ENCODE results near the gene KCNH4.

The KCNH4 gene

GRCh38 chr17:42197564-42198156 lies 16.7 kb upstream of the KCNH4 start:
- Histone ChIP-seq H3K27me3 (ENCODE audit: control insufficient read depth in 2 of 2, insufficient read depth in 2 of 2, low read length in 2 of 2) (no peaks in the 10 kb centered on the region), H3K4me3 (ENCODE audit: low read length in 2 of 2) (no peak overlapping the region), H3K27ac (ENCODE audit: low read depth in 2 of 2, low read length in 2 of 2) (no peak overlapping the region), H3K9me3 (ENCODE audit: control insufficient read depth in 2 of 2, low read length in 2 of 2) (no peaks in the 10 kb centered on the region), H3K4me1 (ENCODE audit: control insufficient read depth in 2 of 2, insufficient read depth in 2 of 2, low read length in 2 of 2) (peaks cover 19 to 23% of the 10 kb centered on the region in 2 donors), H3K9ac (ENCODE audit: low read depth in 1 of 2, low read length in 2 of 2) (no peak overlapping the region), H3K36me3 (ENCODE audit: control insufficient read depth in 2 of 2, insufficient read depth in 2 of 2, low read length in 2 of 2) (peaks cover 8 to 9% of the 10 kb centered on the region in 2 donors)

DNA sequence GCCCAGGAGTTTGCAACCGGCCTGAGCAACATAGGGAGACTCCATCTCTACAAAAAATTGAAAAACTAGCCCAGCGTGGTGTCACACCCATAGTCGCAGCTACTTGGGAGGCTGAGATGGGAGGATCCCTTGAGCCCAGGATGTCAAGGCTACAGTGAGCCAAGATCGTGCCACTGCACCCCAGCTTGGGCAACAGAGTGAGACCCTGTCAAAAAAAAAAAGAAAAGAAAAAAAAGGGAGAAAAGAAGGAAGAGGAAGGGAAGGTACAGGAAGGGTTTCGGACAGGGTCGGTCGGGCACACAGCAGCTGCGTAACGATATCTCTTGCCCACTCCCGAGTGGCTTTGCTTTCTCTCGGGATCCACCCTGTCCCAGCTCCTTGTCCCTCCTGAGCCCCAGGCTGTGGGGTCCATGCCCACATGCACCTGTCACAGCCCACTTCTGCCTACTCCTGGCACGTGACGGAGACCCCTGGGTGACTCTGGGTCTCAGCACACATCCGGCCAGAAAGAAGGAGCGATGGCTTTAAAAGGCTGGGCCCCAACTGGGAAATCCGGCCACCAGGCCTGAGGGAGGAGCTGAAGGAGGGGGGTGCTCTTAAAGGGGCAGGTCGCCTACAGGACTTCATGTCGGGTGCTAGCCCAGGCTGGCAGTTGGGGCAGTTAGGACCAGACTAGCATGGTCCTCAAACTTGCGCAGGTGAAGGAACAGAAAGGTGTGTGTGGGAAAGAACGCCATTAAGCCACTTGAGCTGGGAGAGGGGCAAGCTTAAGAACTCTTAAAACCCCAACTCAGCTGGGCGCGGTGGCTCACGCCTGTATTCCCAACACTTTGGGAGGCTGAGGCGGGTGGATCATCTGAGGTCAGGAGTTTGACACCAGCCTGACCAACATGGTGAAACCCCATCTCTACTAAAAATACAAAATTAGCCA lies 13.3 kb upstream of the KCNH4 start, which contains the start of gene GHDC:
GHDC (minus strand) TSS at position 526 of the 931 bp plus-strand sequence. CDS start 913 bp downstream, outside the sequence.
- H3K27me3 ChIP-seq (ENCODE audit: control insufficient read depth in 2 of 2, insufficient read depth in 2 of 2, low read length in 2 of 2): no peaks in the 10 kb centered on the region
- H3K27ac ChIP-seq (ENCODE audit: low read depth in 2 of 2, low read length in 2 of 2): peak within 1 kb of the TSS; percentile 46 to 85
- H3K4me3 ChIP-seq (ENCODE audit: low read length in 2 of 2): peak within 1 kb of the TSS; percentile 97 to 100
- H3K36me3 ChIP-seq (ENCODE audit: control insufficient read depth in 2 of 2, insufficient read depth in 2 of 2, low read length in 2 of 2): peaks cover 0 to 5% of the 10 kb centered on the region in 2 donors
- H3K9me3 ChIP-seq (ENCODE audit: control insufficient read depth in 2 of 2, low read length in 2 of 2): no peaks in the 10 kb centered on the region
- H3K4me1 ChIP-seq (ENCODE audit: control insufficient read depth in 2 of 2, insufficient read depth in 2 of 2, low read length in 2 of 2): peaks cover 10 to 15% of the 10 kb centered on the region in 2 donors
- peak within 1 kb of the TSS; percentile 78 to 93 for H3K9ac ChIP-seq (ENCODE audit: low read depth in 1 of 2, low read length in 2 of 2)

DNA sequence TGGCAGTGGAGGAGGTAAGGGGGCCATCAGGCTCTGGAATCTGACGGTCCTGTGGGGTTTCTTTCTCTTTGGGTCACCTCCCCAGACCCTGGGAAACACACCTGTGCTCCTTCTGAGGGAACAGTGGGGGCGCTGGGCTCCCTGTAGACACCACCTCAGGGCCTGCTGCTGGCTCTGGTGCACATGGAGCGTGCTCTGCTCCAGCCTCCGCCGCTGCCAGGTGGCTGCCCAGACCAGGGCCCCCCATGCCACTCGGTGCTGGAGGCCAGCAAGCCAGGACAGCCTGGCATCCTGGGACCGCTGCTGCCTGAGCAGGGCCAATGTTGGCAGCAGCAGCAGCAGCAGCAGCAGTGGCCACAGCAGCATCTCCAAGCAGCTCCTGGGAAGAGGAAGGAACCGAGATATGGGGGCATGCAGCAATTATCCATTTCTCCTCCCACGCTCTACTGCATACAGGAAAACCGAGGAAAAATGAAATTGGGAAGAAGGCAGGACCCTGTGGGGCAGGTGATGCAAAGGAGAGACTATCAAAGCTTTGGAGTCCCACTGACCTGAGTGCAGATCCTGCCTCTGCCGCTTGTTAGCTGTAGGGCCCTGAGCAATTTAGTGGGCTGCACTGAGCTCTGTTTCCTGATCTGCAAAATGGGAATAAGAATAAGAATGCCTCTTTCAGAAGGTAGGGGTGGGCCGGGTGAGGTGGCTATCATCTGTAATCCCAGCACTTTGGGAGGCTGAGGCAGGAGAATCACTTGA lies 12.4 kb upstream of the KCNH4 start:
- H3K9ac ChIP-seq (ENCODE audit: low read depth in 1 of 2, low read length in 2 of 2): peak overlapping the region; percentile 78 to 93
- H3K9me3 ChIP-seq (ENCODE audit: control insufficient read depth in 2 of 2, low read length in 2 of 2): no peaks in the 10 kb centered on the region
- peak overlapping the region; percentile 97 to 100 for H3K4me3 ChIP-seq (ENCODE audit: low read length in 2 of 2)
- peaks cover 10 to 15% of the 10 kb centered on the region in 2 donors for H3K4me1 ChIP-seq (ENCODE audit: control insufficient read depth in 2 of 2, insufficient read depth in 2 of 2, low read length in 2 of 2)
- H3K27me3 ChIP-seq (ENCODE audit: control insufficient read depth in 2 of 2, insufficient read depth in 2 of 2, low read length in 2 of 2): no peaks in the 10 kb centered on the region
- H3K27ac ChIP-seq (ENCODE audit: low read depth in 2 of 2, low read length in 2 of 2): no peak overlapping the region
- H3K36me3 ChIP-seq (ENCODE audit: control insufficient read depth in 2 of 2, insufficient read depth in 2 of 2, low read length in 2 of 2): peaks cover 0 to 2% of the 10 kb centered on the region in 2 donors

DNA sequence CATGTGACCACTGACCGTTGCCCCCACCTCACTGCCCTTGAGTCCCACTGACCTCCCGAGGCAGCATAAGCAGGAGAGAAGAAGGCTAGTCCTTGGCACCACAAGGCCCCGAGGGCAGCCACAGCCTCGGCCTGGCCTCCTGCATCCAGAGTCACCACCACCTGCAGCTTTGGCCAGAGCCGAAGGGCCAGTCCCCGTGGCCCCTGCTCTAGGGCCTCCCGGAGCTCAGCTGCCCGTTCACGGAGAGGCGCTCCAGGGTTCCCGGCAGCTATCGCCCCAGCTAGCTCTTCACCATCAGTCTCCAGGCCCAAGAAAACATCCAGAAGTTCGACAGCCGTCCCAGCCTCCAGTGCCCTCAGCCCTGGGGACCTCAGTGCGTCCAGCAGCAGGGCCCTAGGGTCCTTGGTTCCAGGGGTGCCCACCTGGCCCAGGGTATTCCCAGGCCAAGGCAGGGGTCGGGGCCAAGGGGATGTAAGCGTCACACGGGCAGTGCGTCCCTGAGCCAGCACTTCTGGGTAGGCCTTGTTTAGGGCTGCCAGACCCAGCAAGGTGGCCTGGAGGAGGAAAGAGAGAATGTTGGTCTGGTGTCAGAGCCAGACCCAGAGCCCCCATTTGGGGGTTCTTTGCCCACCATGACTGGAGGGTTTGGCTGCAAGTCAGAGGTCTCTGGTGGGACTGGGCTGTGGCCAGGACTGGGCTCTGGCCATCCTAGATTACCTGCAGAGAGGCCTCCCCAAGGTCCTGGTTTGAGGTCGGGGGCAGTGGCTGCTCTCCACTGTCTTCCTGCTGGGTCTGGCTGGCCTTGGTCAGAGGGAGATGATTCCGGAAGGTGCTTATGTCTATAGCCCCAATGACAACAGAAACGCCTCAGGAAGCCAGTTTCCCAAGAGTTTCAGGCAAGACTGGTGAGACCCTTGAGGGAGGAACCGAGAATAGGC lies 11.5 kb upstream of the KCNH4 start:
- H3K27me3 ChIP-seq (ENCODE audit: control insufficient read depth in 2 of 2, insufficient read depth in 2 of 2, low read length in 2 of 2): no peaks in the 10 kb centered on the region
- H3K27ac ChIP-seq (ENCODE audit: low read depth in 2 of 2, low read length in 2 of 2): no peak overlapping the region
- no peak overlapping the region for H3K9ac ChIP-seq (ENCODE audit: low read depth in 1 of 2, low read length in 2 of 2)
- H3K4me3 ChIP-seq (ENCODE audit: low read length in 2 of 2): no peak overlapping the region
- no peaks in the 10 kb centered on the region for H3K9me3 ChIP-seq (ENCODE audit: control insufficient read depth in 2 of 2, low read length in 2 of 2)
- peaks cover 10 to 15% of the 10 kb centered on the region in 2 donors for H3K4me1 ChIP-seq (ENCODE audit: control insufficient read depth in 2 of 2, insufficient read depth in 2 of 2, low read length in 2 of 2)
- H3K36me3 ChIP-seq (ENCODE audit: control insufficient read depth in 2 of 2, insufficient read depth in 2 of 2, low read length in 2 of 2): peaks cover 0 to 2% of the 10 kb centered on the region in 2 donors

DNA sequence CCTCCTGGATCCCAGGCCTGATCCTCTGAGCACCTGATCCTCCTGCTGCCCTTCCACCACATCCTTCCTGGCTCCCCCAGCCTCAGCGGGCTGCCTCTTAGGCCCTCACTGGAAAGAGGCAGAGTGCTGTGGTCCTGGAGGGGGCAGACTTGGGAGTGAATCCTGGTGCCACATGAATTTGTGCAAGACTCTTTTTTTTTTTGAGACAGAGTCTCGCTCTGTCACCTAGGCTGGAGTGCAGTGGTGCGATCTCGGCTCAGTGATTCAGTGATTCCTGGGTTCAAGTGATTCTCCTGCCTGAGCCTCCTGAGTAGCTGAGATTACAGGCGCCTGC lies 10.3 kb upstream of the KCNH4 start:
- Histone ChIP-seq H3K27ac (ENCODE audit: low read depth in 2 of 2, low read length in 2 of 2) (no peak overlapping the region), H3K4me3 (ENCODE audit: low read length in 2 of 2) (no peak overlapping the region), H3K9ac (ENCODE audit: low read depth in 1 of 2, low read length in 2 of 2) (no peak overlapping the region), H3K27me3 (ENCODE audit: control insufficient read depth in 2 of 2, insufficient read depth in 2 of 2, low read length in 2 of 2) (no peaks in the 10 kb centered on the region), H3K36me3 (ENCODE audit: control insufficient read depth in 2 of 2, insufficient read depth in 2 of 2, low read length in 2 of 2) (peaks cover 0 to 2% of the 10 kb centered on the region in 2 donors), H3K9me3 (ENCODE audit: control insufficient read depth in 2 of 2, low read length in 2 of 2) (no peaks in the 10 kb centered on the region), H3K4me1 (ENCODE audit: control insufficient read depth in 2 of 2, insufficient read depth in 2 of 2, low read length in 2 of 2) (peaks cover 10 to 15% of the 10 kb centered on the region in 2 donors)

DNA sequence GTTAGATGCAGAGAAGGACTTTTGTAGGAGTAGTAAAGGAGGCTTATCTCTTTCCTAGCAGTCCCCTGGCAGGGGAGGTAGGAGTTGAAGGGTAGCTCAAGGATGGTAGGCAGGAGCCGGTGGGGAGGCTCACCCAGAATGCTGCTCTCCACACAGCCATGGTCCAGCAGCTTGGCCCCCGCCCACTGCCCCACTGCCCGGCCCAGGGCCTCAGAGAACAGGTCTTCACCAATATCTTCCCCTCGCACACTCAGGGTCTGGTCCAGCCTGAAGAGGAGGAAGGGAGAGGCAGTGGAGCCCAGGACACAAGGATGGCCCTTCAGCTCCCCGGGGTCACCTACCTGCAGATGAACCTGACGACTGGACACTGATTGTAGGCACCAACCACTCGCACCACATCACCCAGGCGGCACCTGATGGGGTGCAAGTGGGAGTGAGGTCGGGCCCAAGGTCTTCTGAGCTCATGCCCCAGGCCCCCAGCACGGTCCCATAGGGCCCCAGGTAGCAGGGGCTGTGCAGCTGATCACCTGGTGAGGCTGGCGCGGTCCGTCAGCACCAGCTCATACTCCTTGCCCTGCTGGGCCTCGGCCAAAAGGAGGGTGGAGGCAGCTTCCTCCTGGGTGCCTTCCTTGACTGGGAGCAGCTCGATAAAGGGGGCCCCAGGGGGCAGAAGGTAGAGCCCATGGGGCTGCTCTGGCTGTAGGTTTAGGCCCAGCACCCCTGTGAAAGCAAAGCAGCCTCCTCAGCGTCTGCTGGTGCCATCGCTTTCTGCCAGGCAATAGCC lies 9.7 kb upstream of the KCNH4 start:
- Histone ChIP-seq H3K36me3 (ENCODE audit: control insufficient read depth in 2 of 2, insufficient read depth in 2 of 2, low read length in 2 of 2) (peaks cover 0 to 2% of the 10 kb centered on the region in 2 donors), H3K4me1 (ENCODE audit: control insufficient read depth in 2 of 2, insufficient read depth in 2 of 2, low read length in 2 of 2) (peaks cover 10 to 15% of the 10 kb centered on the region in 2 donors), H3K27me3 (ENCODE audit: control insufficient read depth in 2 of 2, insufficient read depth in 2 of 2, low read length in 2 of 2) (no peaks in the 10 kb centered on the region), H3K27ac (ENCODE audit: low read depth in 2 of 2, low read length in 2 of 2) (no peak overlapping the region), H3K9ac (ENCODE audit: low read depth in 1 of 2, low read length in 2 of 2) (no peak overlapping the region), H3K9me3 (ENCODE audit: control insufficient read depth in 2 of 2, low read length in 2 of 2) (no peaks in the 10 kb centered on the region), H3K4me3 (ENCODE audit: low read length in 2 of 2) (no peak overlapping the region)

GRCh38 chr17:42189651-42189965 lies 8.7 kb upstream of the KCNH4 start:
- Histone ChIP-seq H3K4me1 (ENCODE audit: control insufficient read depth in 2 of 2, insufficient read depth in 2 of 2, low read length in 2 of 2) (peaks cover 12 to 19% of the 10 kb centered on the region in 2 donors), H3K4me3 (ENCODE audit: low read length in 2 of 2) (no peak overlapping the region), H3K27me3 (ENCODE audit: control insufficient read depth in 2 of 2, insufficient read depth in 2 of 2, low read length in 2 of 2) (no peaks in the 10 kb centered on the region), H3K9ac (ENCODE audit: low read depth in 1 of 2, low read length in 2 of 2) (no peak overlapping the region), H3K36me3 (ENCODE audit: control insufficient read depth in 2 of 2, insufficient read depth in 2 of 2, low read length in 2 of 2) (peaks cover 0 to 2% of the 10 kb centered on the region in 2 donors), H3K9me3 (ENCODE audit: control insufficient read depth in 2 of 2, low read length in 2 of 2) (no peaks in the 10 kb centered on the region), H3K27ac (ENCODE audit: low read depth in 2 of 2, low read length in 2 of 2) (no peak overlapping the region)

DNA sequence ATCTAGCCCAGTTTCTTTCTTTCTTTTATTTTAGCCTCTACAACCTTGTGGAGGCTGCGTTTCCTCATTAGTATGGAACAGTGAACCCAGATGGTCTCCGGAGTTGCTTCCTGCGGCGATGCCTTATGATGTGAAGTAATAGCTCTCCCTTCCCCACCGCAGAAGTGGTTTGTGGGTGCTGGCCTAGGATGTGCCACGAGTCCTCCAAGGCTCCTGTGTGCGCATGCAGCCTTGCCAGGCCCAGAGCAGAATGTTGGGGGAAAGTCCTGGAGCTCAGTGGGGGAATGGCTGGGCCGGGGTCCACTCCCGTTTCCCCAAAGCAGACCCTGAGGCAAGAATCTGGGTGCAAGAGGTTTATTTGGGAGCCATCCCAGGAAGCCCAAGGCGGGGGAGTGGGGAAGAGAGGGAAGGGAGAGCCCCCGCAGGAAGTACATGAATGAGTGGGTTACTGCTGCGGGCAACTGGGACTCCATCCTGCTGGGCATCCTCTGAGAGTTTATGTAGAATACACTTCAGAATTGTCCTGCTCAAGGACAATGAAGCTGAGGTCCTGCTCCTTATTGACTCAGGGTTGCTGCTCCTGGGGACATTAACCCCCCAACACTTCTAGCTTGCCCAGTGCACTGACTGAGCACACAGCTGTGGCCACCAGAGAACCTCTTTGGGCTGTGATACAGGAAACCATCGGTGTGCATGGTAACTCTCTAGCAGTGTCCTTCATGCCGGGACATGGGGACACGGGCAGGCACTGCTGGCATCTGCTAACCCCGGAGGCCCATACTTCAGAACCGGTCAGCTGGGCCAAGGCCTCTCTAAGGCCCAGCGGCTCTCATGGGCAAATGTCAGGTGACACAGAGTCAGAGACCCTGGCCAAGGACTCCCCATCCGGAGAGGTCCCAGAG lies 8.1 kb upstream of the KCNH4 start:
- H3K27me3 ChIP-seq (ENCODE audit: control insufficient read depth in 2 of 2, insufficient read depth in 2 of 2, low read length in 2 of 2): no peaks in the 10 kb centered on the region
- no peak overlapping the region for H3K9ac ChIP-seq (ENCODE audit: low read depth in 1 of 2, low read length in 2 of 2)
- no peaks in the 10 kb centered on the region for H3K9me3 ChIP-seq (ENCODE audit: control insufficient read depth in 2 of 2, low read length in 2 of 2)
- H3K36me3 ChIP-seq (ENCODE audit: control insufficient read depth in 2 of 2, insufficient read depth in 2 of 2, low read length in 2 of 2): peaks cover 0 to 2% of the 10 kb centered on the region in 2 donors
- no peak overlapping the region for H3K27ac ChIP-seq (ENCODE audit: low read depth in 2 of 2, low read length in 2 of 2)
- no peak overlapping the region for H3K4me3 ChIP-seq (ENCODE audit: low read length in 2 of 2)
- peaks cover 13 to 22% of the 10 kb centered on the region in 2 donors for H3K4me1 ChIP-seq (ENCODE audit: control insufficient read depth in 2 of 2, insufficient read depth in 2 of 2, low read length in 2 of 2)

All from mucosa of rectum (tissue), 2 donors.